RWPE2 (cell line): ENCODE data around the gene WDR33.

ENCODE experiments used
- ATAC-seq: fragments of 200-7000 bp; cut with Tn5 transposase; 3 replicates; pipeline ENCODE4 v1.9.1; 2021; ENCODE audit warnings: low read depth
- DNase-seq: peaks from one replicate; pipeline ENCODE4 v3.0.0-alpha.2; 2020; ENCODE audit warnings: low spot score
- H3K27ac ChIP-seq: fragments of 450-650 bp; 2 replicates; pipeline ENCODE4 v1.5.1; 2017; ENCODE audit warnings: mild to moderate bottlenecking; ENCODE audit not compliant: poor library complexity, severe bottlenecking
- H3K27me3 ChIP-seq: fragments of 250-450 bp; sonication (Bioruptor Pico); 2 replicates; pipeline ENCODE4 v1.5.1; 2021; ENCODE audit warnings: mild to moderate bottlenecking, moderate library complexity; ENCODE audit not compliant: insufficient read depth, poor library complexity, severe bottlenecking
- H3K36me3 ChIP-seq: fragments of 250-450 bp; sonication (Bioruptor Pico); 2 replicates; pipeline ENCODE4 v1.5.1; 2020; ENCODE audit warnings: low read depth, mild to moderate bottlenecking, moderate library complexity
- H3K4me1 ChIP-seq: fragments of 250-450 bp; sonication (Bioruptor Pico); 2 replicates; pipeline ENCODE4 v1.5.1; 2021; ENCODE audit warnings: mild to moderate bottlenecking, moderate library complexity; ENCODE audit not compliant: insufficient read depth, poor library complexity, severe bottlenecking
- H3K4me3 ChIP-seq: fragments of 250-450 bp; sonication (Bioruptor Pico); 2 replicates; pipeline ENCODE4 v1.5.1; 2021; ENCODE audit warnings: mild to moderate bottlenecking, moderate library complexity; ENCODE audit not compliant: severe bottlenecking
- H3K9me3 ChIP-seq: fragments of 250-450 bp; sonication (Bioruptor Pico); 2 replicates; pipeline ENCODE4 v1.5.1; 2021; ENCODE audit warnings: mild to moderate bottlenecking, moderate library complexity; ENCODE audit not compliant: severe bottlenecking
- TF ChIP-seq, protein P1 (sequence below): fragments of 450-650 bp; IDR thresholded peaks from one replicate; pipeline ENCODE4 v1.5.1; 2017; ENCODE audit warnings: mild to moderate bottlenecking, moderate library complexity; ENCODE audit not compliant: poor library complexity, severe bottlenecking

Gene WDR33

GRCh38 chr2:127690696-127691095 lies 120.3 kb downstream of the WDR33 start:
- H3K27me3 ChIP-seq = no peaks in the 10 kb centered on the region
- ATAC-seq (no peak), DNase-seq (no peak)
- TF ChIP-seq, protein P1, sequence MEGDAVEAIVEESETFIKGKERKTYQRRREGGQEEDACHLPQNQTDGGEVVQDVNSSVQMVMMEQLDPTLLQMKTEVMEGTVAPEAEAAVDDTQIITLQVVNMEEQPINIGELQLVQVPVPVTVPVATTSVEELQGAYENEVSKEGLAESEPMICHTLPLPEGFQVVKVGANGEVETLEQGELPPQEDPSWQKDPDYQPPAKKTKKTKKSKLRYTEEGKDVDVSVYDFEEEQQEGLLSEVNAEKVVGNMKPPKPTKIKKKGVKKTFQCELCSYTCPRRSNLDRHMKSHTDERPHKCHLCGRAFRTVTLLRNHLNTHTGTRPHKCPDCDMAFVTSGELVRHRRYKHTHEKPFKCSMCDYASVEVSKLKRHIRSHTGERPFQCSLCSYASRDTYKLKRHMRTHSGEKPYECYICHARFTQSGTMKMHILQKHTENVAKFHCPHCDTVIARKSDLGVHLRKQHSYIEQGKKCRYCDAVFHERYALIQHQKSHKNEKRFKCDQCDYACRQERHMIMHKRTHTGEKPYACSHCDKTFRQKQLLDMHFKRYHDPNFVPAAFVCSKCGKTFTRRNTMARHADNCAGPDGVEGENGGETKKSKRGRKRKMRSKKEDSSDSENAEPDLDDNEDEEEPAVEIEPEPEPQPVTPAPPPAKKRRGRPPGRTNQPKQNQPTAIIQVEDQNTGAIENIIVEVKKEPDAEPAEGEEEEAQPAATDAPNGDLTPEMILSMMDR = no peak
- no peak overlapping the region for H3K27ac ChIP-seq
- no peaks in the 10 kb centered on the region for H3K4me1 ChIP-seq
- H3K4me3 ChIP-seq = no peak overlapping the region
- peaks cover 6% of the 10 kb centered on the region for H3K9me3 ChIP-seq
- H3K36me3 ChIP-seq = no peaks in the 10 kb centered on the region

DNA sequence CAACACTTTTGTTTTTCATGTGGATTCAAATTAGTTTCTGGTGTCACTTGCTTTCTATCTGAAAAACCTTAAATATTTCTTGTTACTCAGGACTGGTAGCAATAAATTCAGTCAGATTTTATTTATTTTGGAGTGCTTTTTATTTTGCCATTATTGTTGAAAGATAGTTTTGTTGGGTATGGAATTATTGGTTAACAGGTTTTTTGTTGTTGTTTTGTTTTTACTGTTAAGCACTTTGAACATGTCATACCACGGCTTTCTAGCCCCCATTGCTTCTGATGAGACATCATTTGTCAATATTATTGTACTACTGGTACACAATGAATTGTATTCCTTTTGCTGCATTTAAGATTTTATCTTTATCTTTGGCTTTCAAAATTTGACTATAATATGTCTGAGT lies 122.6 kb downstream of the WDR33 start:
- H3K27me3 ChIP-seq = no peaks in the 10 kb centered on the region
- no peak overlapping the region for H3K27ac ChIP-seq
- H3K36me3 ChIP-seq = no peaks in the 10 kb centered on the region
- H3K4me1 ChIP-seq = no peaks in the 10 kb centered on the region
- no peak overlapping the region for H3K4me3 ChIP-seq
- H3K9me3 ChIP-seq = peaks cover 6% of the 10 kb centered on the region
- ATAC-seq (no peak), DNase-seq (no peak)
- TF ChIP-seq, protein P1 = no peak

GRCh38 chr2:127685410-127686080 lies 125.4 kb downstream of the WDR33 start:
- no peaks in the 10 kb centered on the region for H3K36me3 ChIP-seq
- H3K4me3 ChIP-seq = no peak overlapping the region
- H3K9me3 ChIP-seq = peaks cover 6% of the 10 kb centered on the region
- H3K27ac ChIP-seq = no peak overlapping the region
- TF ChIP-seq, protein P1 = no peak
- no peaks in the 10 kb centered on the region for H3K27me3 ChIP-seq
- ATAC-seq (no peak), DNase-seq (no peak)
- H3K4me1 ChIP-seq = no peaks in the 10 kb centered on the region

- H3K9me3 ChIP-seq = peaks cover 6% of the 10 kb centered on the region
- H3K27ac ChIP-seq = no peak overlapping the region
- ATAC-seq (no peak), DNase-seq (no peak)
- H3K4me3 ChIP-seq = no peak overlapping the region
- no peaks in the 10 kb centered on the region for H3K27me3 ChIP-seq
- H3K4me1 ChIP-seq = no peaks in the 10 kb centered on the region
- H3K36me3 ChIP-seq = no peaks in the 10 kb centered on the region
- TF ChIP-seq, protein P1 = no peak
Observed at GRCh38 chr2:127683757-127684156, 127.2 kb downstream of the WDR33 start.

GRCh38 chr2:127683056-127683455 lies 127.9 kb downstream of the WDR33 start:
- Histone ChIP-seq H3K36me3 (no peaks in the 10 kb centered on the region), H3K4me1 (no peaks in the 10 kb centered on the region), H3K9me3 (peaks cover 2% of the 10 kb centered on the region), H3K27ac (no peak overlapping the region), H3K27me3 (no peaks in the 10 kb centered on the region), H3K4me3 (no peak overlapping the region)
- no peak for DNase-seq
- no peak for ATAC-seq
- TF ChIP-seq, protein P1 = no peak
